ENCODE data around the gene THSD4.

THSD4 gene

GRCh38 chr15:71238926-71239325 lies 123.7 kb downstream of the THSD4 start:
- DNase-seq (ENCODE audit: low spot score): no peak
- no peak for TF ChIP-seq CTCF (IDR thresholded peaks at IDR 0.05; ENCODE audit: extremely low read depth, missing control alignments)

GRCh38 chr15:71239592-71240364 lies 124.5 kb downstream of the THSD4 start:
- no peak for DNase-seq (ENCODE audit: low spot score)
- TF ChIP-seq CTCF (IDR thresholded peaks at IDR 0.05; ENCODE audit: extremely low read depth, missing control alignments): no peak

- DNase-seq (ENCODE audit: low spot score): no peak
- TF ChIP-seq CTCF (IDR thresholded peaks at IDR 0.05; ENCODE audit: extremely low read depth, missing control alignments): no peak
These were observed 127.0 kb downstream of the THSD4 start for GRCh38 chr15:71242292-71242691.

- DNase-seq (ENCODE audit: low spot score): no peak
- TF ChIP-seq CTCF (IDR thresholded peaks at IDR 0.05; ENCODE audit: extremely low read depth, missing control alignments): no peak
These were observed 129.0 kb downstream of the THSD4 start for GRCh38 chr15:71244250-71244649.

GRCh38 chr15:71245588-71245987 lies 130.3 kb downstream of the THSD4 start:
- no peak for DNase-seq (ENCODE audit: low spot score)
- TF ChIP-seq CTCF (IDR thresholded peaks at IDR 0.05; ENCODE audit: extremely low read depth, missing control alignments): no peak

- no peak for DNase-seq (ENCODE audit: low spot score)
- TF ChIP-seq CTCF (IDR thresholded peaks at IDR 0.05; ENCODE audit: extremely low read depth, missing control alignments): no peak
These were observed 133.1 kb downstream of the THSD4 start for GRCh38 chr15:71248386-71248785.

GRCh38 chr15:71249986-71250385 lies 134.7 kb downstream of the THSD4 start:
- no peak for TF ChIP-seq CTCF (IDR thresholded peaks at IDR 0.05; ENCODE audit: extremely low read depth, missing control alignments)
- no peak for DNase-seq (ENCODE audit: low spot score)

All from GM20000 (cell line).